Suprapubic skin (tissue), 4 donors: Measurements from ENCODE around the gene MYH15. TPM values are rescaled to one million over a fixed set of nuclear protein-coding genes. Genes with fewer than 3 reads are reported as not detected.

Source experiments
- DNase-seq, 2 donors: peaks; one replicate each; pipeline ENCODE4 v3.0.0-alpha.2; 2019; ENCODE audit warnings: low spot score in 2 of 2
- H3K27ac ChIP-seq: fragments of 200-600 bp; sonication (generic); one replicate; pipeline ENCODE4 v1.5.1; 2019
- H3K27me3 ChIP-seq: fragments of 200-600 bp; sonication (generic); one replicate; pipeline ENCODE4 v1.5.1; 2019
- H3K36me3 ChIP-seq: fragments of 200-600 bp; sonication (generic); one replicate; pipeline ENCODE4 v1.5.1; 2019
- H3K4me1 ChIP-seq: fragments of 200-600 bp; sonication (generic); one replicate; pipeline ENCODE4 v1.5.1; 2019
- H3K4me3 ChIP-seq: fragments of 200-600 bp; sonication (generic); one replicate; pipeline ENCODE4 v1.5.1; 2019; ENCODE audit warnings: mild to moderate bottlenecking
- H3K9me3 ChIP-seq: fragments of 200-600 bp; sonication (generic); one replicate; pipeline ENCODE4 v1.5.1; 2019
- EP300 ChIP-seq: sonication (generic); formaldehyde crosslinking; IDR thresholded peaks from one replicate; pipeline ENCODE4 v1.6.1; 2017; ENCODE audit warnings: antibody characterized with exemption
- POLR2A ChIP-seq, 2 donors: fragments of 450-650 bp; IDR thresholded peaks; one replicate each; pipeline ENCODE4 v1.6.1; 2017; ENCODE audit warnings: antibody characterized with exemption in 2 of 2, mild to moderate bottlenecking in 2 of 2, moderate library complexity in 2 of 2
- POLR2AphosphoS5 ChIP-seq, 3 donors: sonication (generic); formaldehyde crosslinking; IDR thresholded peaks; one replicate each; pipeline ENCODE4 v1.6.1; 2017; ENCODE audit warnings: antibody characterized with exemption in 3 of 3
- WGBS: methylation state at CpG from one replicate; pipeline ENCODE4 v1.1.5; 2018; 5-methylcytosine and 5-hydroxymethylcytosine counted together
- total RNA-seq, 4 donors: library from RNA; depleted of rRNA; stranded (reverse); fragments of >200 nt; gene quantifications; one replicate each; pipeline ENCODE4 v1.1.0, GENCODE V29; 2016
- TF ChIP-seq, protein P1 (sequence below), 2 donors: fragments of 200-600 bp in 1 of 2; fragments of 450-650 bp in 1 of 2; sonication (generic) in 1 of 2; IDR thresholded peaks; one replicate each; pipeline ENCODE4 v1.5.1; 2016 to 2019; ENCODE audit warnings: antibody characterized with exemption in 2 of 2, mild to moderate bottlenecking in 1 of 2, moderate library complexity in 1 of 2

The MYH15 gene
- total RNA-seq, 4 donors from 2014 or later = 0.17 to 0.31 (median 0.30) TPM; not detected in 1

DNA sequence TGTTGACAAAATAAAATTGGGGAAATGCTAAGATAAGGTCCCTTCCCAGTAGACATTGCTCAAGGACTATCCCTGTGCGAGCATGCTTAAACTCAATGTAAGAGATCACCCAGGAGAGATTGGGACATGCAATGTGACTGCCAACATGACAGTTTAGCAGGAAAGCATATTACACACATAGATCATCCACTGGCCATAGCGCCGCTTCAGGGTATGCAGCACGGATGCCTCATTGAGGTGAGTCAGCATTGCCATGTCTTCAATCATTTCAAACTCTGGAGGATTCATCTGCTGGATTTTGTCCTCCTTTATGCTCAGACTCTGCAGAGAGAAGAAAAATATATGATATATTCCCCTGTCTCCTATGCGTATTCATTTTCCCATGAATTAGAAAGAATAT, 8.9 kb downstream of the MYH15 start:
- 74% methylated on average over 5 of the region's 5 CpGs for WGBS
- TF ChIP-seq EP300 = no peak
- no peak for TF ChIP-seq POLR2AphosphoS5 (IDR thresholded peaks at IDR 0.05)
- TF ChIP-seq POLR2A (IDR thresholded peaks at IDR 0.05) = no peak
- TF ChIP-seq, protein P1, sequence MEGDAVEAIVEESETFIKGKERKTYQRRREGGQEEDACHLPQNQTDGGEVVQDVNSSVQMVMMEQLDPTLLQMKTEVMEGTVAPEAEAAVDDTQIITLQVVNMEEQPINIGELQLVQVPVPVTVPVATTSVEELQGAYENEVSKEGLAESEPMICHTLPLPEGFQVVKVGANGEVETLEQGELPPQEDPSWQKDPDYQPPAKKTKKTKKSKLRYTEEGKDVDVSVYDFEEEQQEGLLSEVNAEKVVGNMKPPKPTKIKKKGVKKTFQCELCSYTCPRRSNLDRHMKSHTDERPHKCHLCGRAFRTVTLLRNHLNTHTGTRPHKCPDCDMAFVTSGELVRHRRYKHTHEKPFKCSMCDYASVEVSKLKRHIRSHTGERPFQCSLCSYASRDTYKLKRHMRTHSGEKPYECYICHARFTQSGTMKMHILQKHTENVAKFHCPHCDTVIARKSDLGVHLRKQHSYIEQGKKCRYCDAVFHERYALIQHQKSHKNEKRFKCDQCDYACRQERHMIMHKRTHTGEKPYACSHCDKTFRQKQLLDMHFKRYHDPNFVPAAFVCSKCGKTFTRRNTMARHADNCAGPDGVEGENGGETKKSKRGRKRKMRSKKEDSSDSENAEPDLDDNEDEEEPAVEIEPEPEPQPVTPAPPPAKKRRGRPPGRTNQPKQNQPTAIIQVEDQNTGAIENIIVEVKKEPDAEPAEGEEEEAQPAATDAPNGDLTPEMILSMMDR (IDR thresholded peaks at IDR 0.05) = no peak
- Histone ChIP-seq H3K27ac (no peak overlapping the region), H3K27me3 (no peaks in the 10 kb centered on the region), H3K4me3 (no peak overlapping the region), H3K4me1 (no peaks in the 10 kb centered on the region), H3K36me3 (no peaks in the 10 kb centered on the region), H3K9me3 (no peaks in the 10 kb centered on the region)
- DNase-seq = no peak

DNA sequence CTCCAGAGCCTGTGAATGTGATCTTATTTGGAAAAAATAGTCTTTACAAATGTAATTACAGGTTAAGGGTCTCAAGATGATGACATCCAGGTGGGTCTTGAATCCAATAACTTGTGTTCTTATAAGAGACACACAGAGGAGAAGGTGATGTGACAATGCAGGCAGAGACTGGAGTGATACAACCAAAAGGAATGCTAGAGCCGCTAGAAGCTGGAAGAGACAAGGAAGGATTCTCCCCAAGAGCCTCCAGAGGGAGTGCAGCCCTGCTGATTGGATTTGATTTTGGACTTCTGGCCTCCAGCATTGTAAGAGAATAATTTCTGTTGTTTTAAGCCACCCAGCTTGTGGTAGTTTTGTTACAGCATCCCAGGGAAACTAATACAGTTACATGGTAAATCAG, 9.7 kb downstream of the MYH15 start:
- no peaks in the 10 kb centered on the region for H3K27me3 ChIP-seq
- TF ChIP-seq, protein P1 (IDR thresholded peaks at IDR 0.05) = no peak
- TF ChIP-seq POLR2AphosphoS5 (IDR thresholded peaks at IDR 0.05) = no peak
- no peak for TF ChIP-seq POLR2A (IDR thresholded peaks at IDR 0.05)
- TF ChIP-seq EP300 = no peak
- no peak overlapping the region for H3K4me3 ChIP-seq
- 84% methylated on average over 1 of the region's 1 CpG for WGBS
- H3K27ac ChIP-seq = no peak overlapping the region
- H3K4me1 ChIP-seq = no peaks in the 10 kb centered on the region
- H3K9me3 ChIP-seq = no peaks in the 10 kb centered on the region
- DNase-seq = no peak
- H3K36me3 ChIP-seq = no peaks in the 10 kb centered on the region

DNA sequence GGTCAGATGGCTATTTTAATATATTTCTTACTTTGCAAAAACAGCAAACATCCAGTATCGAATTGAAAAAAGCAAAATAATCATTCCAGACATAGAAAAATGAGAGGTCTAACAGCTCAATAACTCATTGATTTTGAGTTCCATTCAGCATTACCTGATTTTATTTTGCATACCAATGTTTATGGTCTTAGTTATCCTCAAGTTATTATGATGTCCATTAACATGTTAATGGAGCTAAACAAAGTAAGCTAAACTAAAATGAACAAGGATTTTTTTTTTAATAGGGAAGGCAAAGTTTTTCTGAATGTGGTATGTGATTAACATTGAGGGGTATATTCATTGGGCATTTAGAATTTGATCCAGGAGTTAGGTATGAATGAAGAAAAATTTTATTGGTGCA, 13.1 kb downstream of the MYH15 start:
- Histone ChIP-seq H3K27me3 (no peaks in the 10 kb centered on the region), H3K4me3 (no peak overlapping the region), H3K27ac (no peak overlapping the region), H3K36me3 (no peaks in the 10 kb centered on the region), H3K4me1 (no peaks in the 10 kb centered on the region), H3K9me3 (no peaks in the 10 kb centered on the region)
- 98% methylated on average over 1 of the region's 1 CpG for WGBS
- DNase-seq = no peak
- TF ChIP-seq POLR2A (IDR thresholded peaks at IDR 0.05) (no peak), POLR2AphosphoS5 (IDR thresholded peaks at IDR 0.05) (no peak), EP300 (no peak)
- TF ChIP-seq, protein P1 (IDR thresholded peaks at IDR 0.05) = no peak

DNA sequence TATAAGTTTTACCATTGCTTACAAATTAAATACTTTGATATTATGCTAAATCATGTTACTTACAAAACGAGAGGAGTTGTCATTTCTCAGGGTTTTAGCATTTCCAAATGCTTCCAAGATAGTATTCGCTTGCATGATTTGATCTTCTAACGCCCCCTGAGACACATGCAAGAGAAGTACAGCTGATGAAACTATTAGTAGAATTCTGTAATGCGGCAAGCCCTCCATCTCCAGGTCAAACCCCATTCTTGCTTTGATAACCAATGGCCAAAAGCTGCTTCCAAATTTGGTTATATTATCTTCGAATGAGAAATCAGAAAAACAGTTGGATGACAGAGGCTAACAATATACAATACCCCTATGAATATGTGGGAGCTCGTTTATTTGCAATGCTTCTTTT, 14.7 kb downstream of the MYH15 start:
- no peak for DNase-seq
- H3K27ac ChIP-seq = no peak overlapping the region
- WGBS = 81% methylated on average over 6 of the region's 6 CpGs

DNA sequence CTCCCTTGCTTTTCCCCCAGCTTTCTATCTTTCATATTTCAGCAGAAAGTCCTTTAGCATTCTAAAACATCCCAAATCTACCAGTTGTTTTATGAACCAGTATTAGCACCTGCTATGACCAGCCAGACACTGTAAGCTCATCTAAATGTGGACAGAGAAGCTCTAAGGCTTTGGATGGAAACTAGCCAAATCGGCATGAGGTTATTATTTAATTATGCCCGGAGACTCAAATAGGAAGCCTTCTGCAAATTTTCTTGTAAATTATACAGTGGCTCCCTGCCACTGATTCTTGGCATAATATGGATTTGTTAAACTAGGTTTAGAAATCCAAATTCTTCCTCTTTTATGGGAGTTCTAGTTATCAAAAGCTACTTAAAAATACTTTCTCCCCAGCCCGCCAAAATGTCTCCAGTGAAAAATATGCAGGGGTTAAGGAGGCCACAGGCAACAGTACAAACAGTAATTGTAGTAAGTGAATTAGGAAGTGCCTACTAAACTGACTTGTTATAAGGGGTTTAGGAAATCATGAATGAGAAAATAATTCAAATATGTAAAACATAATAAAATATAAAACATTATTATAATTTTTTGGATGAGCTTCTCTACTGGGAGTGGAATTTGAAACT, 15.4 kb downstream of the MYH15 start:
- TF ChIP-seq POLR2A (IDR thresholded peaks at IDR 0.05) (no peak), POLR2AphosphoS5 (IDR thresholded peaks at IDR 0.05) (no peak), EP300 (no peak)
- TF ChIP-seq, protein P1 (IDR thresholded peaks at IDR 0.05) = no peak
- no peaks in the 10 kb centered on the region for H3K9me3 ChIP-seq
- no peaks in the 10 kb centered on the region for H3K27me3 ChIP-seq
- H3K27ac ChIP-seq = no peak overlapping the region
- WGBS = 53% methylated on average over 3 of the region's 3 CpGs
- no peak for DNase-seq
- H3K4me3 ChIP-seq = no peak overlapping the region
- no peaks in the 10 kb centered on the region for H3K36me3 ChIP-seq
- H3K4me1 ChIP-seq = no peaks in the 10 kb centered on the region

More for the DNA sequence above, 14.7 kb downstream of the MYH15 start:
- no peaks in the 10 kb centered on the region for H3K4me1 ChIP-seq
- H3K4me3 ChIP-seq = no peak overlapping the region
- no peaks in the 10 kb centered on the region for H3K36me3 ChIP-seq
- H3K27me3 ChIP-seq = no peaks in the 10 kb centered on the region
- H3K9me3 ChIP-seq = no peaks in the 10 kb centered on the region
- TF ChIP-seq POLR2A (IDR thresholded peaks at IDR 0.05) (no peak), POLR2AphosphoS5 (IDR thresholded peaks at IDR 0.05) (no peak)

DNA sequence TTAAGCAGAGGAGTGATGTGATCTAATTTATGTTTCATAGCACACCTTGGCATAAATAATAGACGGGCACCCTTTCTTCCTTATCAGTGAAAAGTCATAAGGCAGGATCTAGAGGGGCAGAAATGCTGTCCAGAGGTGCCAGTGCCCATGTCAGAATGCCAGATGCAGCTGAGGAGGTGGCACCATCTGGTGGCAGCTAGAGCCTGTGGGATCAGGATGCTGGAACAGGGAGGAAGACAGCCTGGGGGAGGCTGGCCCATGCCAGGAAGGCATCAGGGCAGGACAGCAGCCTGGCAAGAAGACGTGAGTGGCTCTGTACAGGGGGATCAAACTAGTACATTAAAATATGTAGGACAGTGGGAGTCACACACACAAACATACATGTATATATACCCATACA, 16.5 kb downstream of the MYH15 start:
- no peaks in the 10 kb centered on the region for H3K9me3 ChIP-seq
- WGBS = 51% methylated on average over 2 of the region's 2 CpGs
- no peak overlapping the region for H3K27ac ChIP-seq
- no peak overlapping the region for H3K4me3 ChIP-seq
- no peaks in the 10 kb centered on the region for H3K36me3 ChIP-seq
- H3K4me1 ChIP-seq = no peaks in the 10 kb centered on the region
- no peaks in the 10 kb centered on the region for H3K27me3 ChIP-seq
- DNase-seq = no peak
- TF ChIP-seq, protein P1 (IDR thresholded peaks at IDR 0.05) = peak in 1 of 2 donors; percentile 13
- TF ChIP-seq POLR2A (IDR thresholded peaks at IDR 0.05) = no peak
